ENCODE data around the gene LANCL3.
"Not testable (repeated sequence)": the region's sequence is repeated elsewhere in the genome, so short reads cannot be mapped to it uniquely, and the experiment has no call there.

Gene LANCL3

DNA sequence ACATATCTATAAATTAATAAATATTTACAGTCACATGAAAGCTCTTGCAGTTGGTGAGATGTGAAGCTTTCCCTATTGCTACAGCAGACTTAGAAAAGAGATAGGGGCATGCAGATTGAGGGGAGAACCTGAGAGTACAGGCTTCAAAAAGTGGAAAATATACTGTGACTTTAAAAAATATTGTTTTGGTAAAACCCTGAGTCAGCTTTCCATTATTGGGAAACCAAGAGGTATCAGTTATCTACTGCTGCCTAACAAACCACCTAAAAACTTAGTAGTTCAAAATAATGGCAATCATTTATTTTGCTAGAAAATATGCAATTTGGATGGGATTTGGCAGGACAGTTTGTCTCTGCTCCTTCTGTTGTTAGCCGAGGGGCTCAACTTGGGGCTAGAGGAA is 38.3 kb downstream of the LANCL3 start:
- no peaks in the 10 kb centered on the region for H3K9me3 ChIP-seq (ENCODE audit: control insufficient read depth, low read length)
- no peaks in the 10 kb centered on the region for H3K4me1 ChIP-seq (ENCODE audit: control insufficient read depth, insufficient read depth, low read length, poor library complexity, severe bottlenecking)
- no peaks in the 10 kb centered on the region for H3K36me3 ChIP-seq (ENCODE audit: control insufficient read depth, insufficient read depth, low read length)
- no peak overlapping the region for H3K4me3 ChIP-seq (ENCODE audit: extremely low read depth, insufficient read depth, low read length, poor library complexity, severe bottlenecking)
- no CpG with 5 or more reads among the region's 1 CpG for WGBS, 2 experiments (ENCODE audit: insufficient coverage in 2 of 2)
- no peak overlapping the region for H3K27ac ChIP-seq (ENCODE audit: low read depth, low read length, severe bottlenecking)

GRCh38 chrX:37613933-37614332 is 42.5 kb downstream of the LANCL3 start:
- no peaks in the 10 kb centered on the region for H3K36me3 ChIP-seq (ENCODE audit: control insufficient read depth, insufficient read depth, low read length)
- no CpG with 5 or more reads among the region's 1 CpG for WGBS, 2 experiments (ENCODE audit: insufficient coverage in 2 of 2)

GRCh38 chrX:37627602-37628001 is 56.1 kb downstream of the LANCL3 start:
- H3K9me3 ChIP-seq (ENCODE audit: control insufficient read depth, low read length): no peaks in the 10 kb centered on the region
- no peak overlapping the region for H3K4me3 ChIP-seq (ENCODE audit: extremely low read depth, insufficient read depth, low read length, poor library complexity, severe bottlenecking)
- H3K36me3 ChIP-seq (ENCODE audit: control insufficient read depth, insufficient read depth, low read length): no peaks in the 10 kb centered on the region
- H3K4me1 ChIP-seq (ENCODE audit: control insufficient read depth, insufficient read depth, low read length, poor library complexity, severe bottlenecking): no peaks in the 10 kb centered on the region
- no peak overlapping the region for H3K27ac ChIP-seq (ENCODE audit: low read depth, low read length, severe bottlenecking)
- no CpG with 5 or more reads among the region's 1 CpG for WGBS, 2 experiments (ENCODE audit: insufficient coverage in 2 of 2)

More at GRCh38 chrX:37613933-37614332, 42.5 kb downstream of the LANCL3 start:
- H3K9me3 ChIP-seq (ENCODE audit: control insufficient read depth, low read length): no peaks in the 10 kb centered on the region
- no peak overlapping the region for H3K4me3 ChIP-seq (ENCODE audit: extremely low read depth, insufficient read depth, low read length, poor library complexity, severe bottlenecking)
- H3K4me1 ChIP-seq (ENCODE audit: control insufficient read depth, insufficient read depth, low read length, poor library complexity, severe bottlenecking): no peaks in the 10 kb centered on the region
- H3K27ac ChIP-seq (ENCODE audit: low read depth, low read length, severe bottlenecking): no peak overlapping the region

DNA sequence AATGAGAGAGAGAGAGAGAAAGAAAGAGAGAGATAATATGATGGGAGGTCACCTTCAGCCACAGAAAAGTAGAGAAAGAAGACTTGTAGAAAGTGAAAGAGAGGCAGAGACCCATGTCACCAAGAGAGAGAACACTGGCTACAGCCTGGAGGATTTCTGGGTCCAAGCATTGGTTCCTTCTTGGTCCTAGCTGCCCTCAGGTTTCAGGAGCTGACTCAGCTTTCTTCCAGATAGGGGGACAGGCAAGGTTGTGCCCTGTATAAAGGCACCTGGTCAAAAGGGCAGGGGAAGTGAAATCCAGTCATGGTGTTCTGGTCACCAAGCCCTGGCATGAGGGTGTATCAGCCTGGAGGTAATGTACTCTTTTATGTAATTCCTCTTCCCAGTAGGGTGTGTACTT is 66.6 kb downstream of the LANCL3 start:
- Histone ChIP-seq H3K36me3 (ENCODE audit: control insufficient read depth, insufficient read depth, low read length) (no peaks in the 10 kb centered on the region), H3K4me3 (ENCODE audit: extremely low read depth, insufficient read depth, low read length, poor library complexity, severe bottlenecking) (no peak overlapping the region), H3K9me3 (ENCODE audit: control insufficient read depth, low read length) (no peaks in the 10 kb centered on the region), H3K4me1 (ENCODE audit: control insufficient read depth, insufficient read depth, low read length, poor library complexity, severe bottlenecking) (no peaks in the 10 kb centered on the region), H3K27ac (ENCODE audit: low read depth, low read length, severe bottlenecking) (no peak overlapping the region)

DNA sequence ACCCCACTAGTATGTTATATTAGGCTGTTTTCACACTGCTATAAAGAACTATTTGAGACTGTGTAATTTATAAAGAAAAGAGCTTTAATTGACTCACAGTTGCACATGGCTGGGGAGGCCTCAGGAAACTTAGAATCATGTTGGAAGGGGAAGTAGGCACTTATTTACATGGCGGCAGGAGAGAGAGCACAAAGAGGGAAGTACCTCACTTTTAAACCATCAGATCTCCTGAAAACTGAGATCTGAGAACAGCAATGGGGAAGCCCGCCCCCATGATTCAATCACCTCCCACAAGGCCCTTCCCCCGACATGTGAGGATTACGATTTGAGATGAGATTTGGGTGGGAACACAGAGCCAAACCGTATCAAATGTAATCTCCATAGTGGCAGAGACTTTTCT is 68.7 kb downstream of the LANCL3 start:
- H3K9me3 ChIP-seq (ENCODE audit: control insufficient read depth, low read length): no peaks in the 10 kb centered on the region
- no peaks in the 10 kb centered on the region for H3K4me1 ChIP-seq (ENCODE audit: control insufficient read depth, insufficient read depth, low read length, poor library complexity, severe bottlenecking)
- H3K4me3 ChIP-seq (ENCODE audit: extremely low read depth, insufficient read depth, low read length, poor library complexity, severe bottlenecking): no peak overlapping the region
- H3K27ac ChIP-seq (ENCODE audit: low read depth, low read length, severe bottlenecking): no peak overlapping the region
- WGBS, 2 experiments (ENCODE audit: insufficient coverage in 2 of 2): 100% methylated on average over 1 of the region's 5 CpGs; no CpG with 5 or more reads in 1 of the 2 experiments
- no peaks in the 10 kb centered on the region for H3K36me3 ChIP-seq (ENCODE audit: control insufficient read depth, insufficient read depth, low read length)

- Histone ChIP-seq H3K9me3 (ENCODE audit: control insufficient read depth, low read length) (no peaks in the 10 kb centered on the region), H3K36me3 (ENCODE audit: control insufficient read depth, insufficient read depth, low read length) (no peaks in the 10 kb centered on the region), H3K4me1 (ENCODE audit: control insufficient read depth, insufficient read depth, low read length, poor library complexity, severe bottlenecking) (no peaks in the 10 kb centered on the region), H3K27ac (ENCODE audit: low read depth, low read length, severe bottlenecking) (no peak overlapping the region), H3K4me3 (ENCODE audit: extremely low read depth, insufficient read depth, low read length, poor library complexity, severe bottlenecking) (no peak overlapping the region)
- 60% methylated on average over 1 of the region's 3 CpGs; no CpG with 5 or more reads in 1 of the 2 experiments for WGBS, 2 experiments (ENCODE audit: insufficient coverage in 2 of 2)
These were observed 70.4 kb downstream of the LANCL3 start for GRCh38 chrX:37641859-37642258.

DNA sequence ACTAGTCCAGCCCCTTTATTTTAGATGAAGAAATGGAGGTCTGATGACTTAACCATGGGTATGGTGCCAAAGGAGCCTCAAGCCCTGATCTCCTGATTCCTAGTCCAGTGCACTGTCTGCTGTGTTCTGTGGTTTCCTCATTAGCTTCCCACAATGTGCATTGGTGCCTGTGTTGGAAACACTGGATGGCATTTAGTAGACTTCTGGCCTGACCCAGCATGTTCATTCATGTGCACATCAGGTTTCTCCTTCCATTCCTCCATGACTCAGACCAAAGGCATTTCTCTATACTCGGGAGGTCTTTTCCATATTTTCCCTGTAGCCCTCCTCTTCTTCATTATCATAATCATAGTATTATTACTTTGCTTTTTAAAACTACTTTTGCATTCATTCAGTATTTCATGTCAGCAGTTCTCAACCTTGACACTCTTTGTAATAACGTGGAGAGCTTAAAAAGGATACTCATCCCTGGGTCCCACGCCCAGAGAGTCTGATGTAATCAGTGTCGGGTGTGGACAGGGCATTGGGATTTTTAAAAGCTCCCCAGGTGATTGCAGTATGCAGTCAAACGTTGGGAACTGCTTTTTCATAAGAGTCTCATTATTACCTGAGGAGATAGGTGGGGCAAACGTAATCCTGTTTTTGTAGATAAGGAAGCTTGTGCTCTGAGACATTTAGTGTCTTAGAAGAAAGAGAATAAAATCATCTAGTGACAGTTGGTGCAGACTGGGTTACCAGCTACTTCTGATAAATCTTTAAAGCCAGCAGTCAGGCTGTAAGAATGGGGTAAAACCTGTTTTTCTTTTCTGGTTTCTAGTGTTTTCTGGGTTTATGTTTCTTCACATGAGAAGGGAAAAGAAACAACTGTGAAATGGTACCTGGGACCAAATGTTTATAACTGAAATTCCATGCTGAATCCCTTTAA is 73.2 kb downstream of the LANCL3 start:
- 59% methylated on average over 3 of the region's 6 CpGs; no CpG with 5 or more reads in 1 of the 2 experiments for WGBS, 2 experiments (ENCODE audit: insufficient coverage in 2 of 2)
- Histone ChIP-seq H3K27ac (ENCODE audit: low read depth, low read length, severe bottlenecking) (no peak overlapping the region), H3K4me1 (ENCODE audit: control insufficient read depth, insufficient read depth, low read length, poor library complexity, severe bottlenecking) (no peaks in the 10 kb centered on the region), H3K9me3 (ENCODE audit: control insufficient read depth, low read length) (no peaks in the 10 kb centered on the region), H3K4me3 (ENCODE audit: extremely low read depth, insufficient read depth, low read length, poor library complexity, severe bottlenecking) (no peak overlapping the region), H3K36me3 (ENCODE audit: control insufficient read depth, insufficient read depth, low read length) (no peaks in the 10 kb centered on the region)

DNA sequence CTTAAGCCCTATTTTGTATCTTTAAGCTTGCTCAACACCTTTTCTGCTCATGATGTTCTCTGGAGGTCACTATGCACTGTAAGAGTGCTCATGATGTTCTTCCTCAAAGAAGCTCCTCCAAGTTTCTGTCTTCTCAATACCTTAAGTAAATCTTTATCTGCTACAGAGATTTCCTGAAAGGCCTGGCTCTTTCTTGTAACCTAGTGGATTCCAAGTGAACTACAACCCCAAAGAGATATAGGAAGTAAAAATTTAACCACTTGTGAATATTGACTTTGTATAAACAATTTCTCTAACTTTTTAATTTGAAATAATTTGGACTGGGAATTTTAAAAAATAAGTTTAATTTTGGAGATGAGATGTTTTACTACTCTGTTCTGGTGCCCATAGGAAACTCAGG is 74.8 kb downstream of the LANCL3 start:
- Histone ChIP-seq H3K27ac (ENCODE audit: low read depth, low read length, severe bottlenecking) (no peak overlapping the region), H3K4me3 (ENCODE audit: extremely low read depth, insufficient read depth, low read length, poor library complexity, severe bottlenecking) (no peak overlapping the region), H3K4me1 (ENCODE audit: control insufficient read depth, insufficient read depth, low read length, poor library complexity, severe bottlenecking) (no peaks in the 10 kb centered on the region), H3K36me3 (ENCODE audit: control insufficient read depth, insufficient read depth, low read length) (no peaks in the 10 kb centered on the region), H3K9me3 (ENCODE audit: control insufficient read depth, low read length) (no peaks in the 10 kb centered on the region)

- not testable (repeated sequence) for H3K4me3 ChIP-seq (ENCODE audit: extremely low read depth, insufficient read depth, low read length, poor library complexity, severe bottlenecking); H3K4me1 ChIP-seq (ENCODE audit: control insufficient read depth, insufficient read depth, low read length, poor library complexity, severe bottlenecking); H3K27ac ChIP-seq (ENCODE audit: low read depth, low read length, severe bottlenecking); H3K36me3 ChIP-seq (ENCODE audit: control insufficient read depth, insufficient read depth, low read length); H3K9me3 ChIP-seq (ENCODE audit: control insufficient read depth, low read length)
- no CpG with 5 or more reads among the region's 2 CpGs for WGBS, 2 experiments (ENCODE audit: insufficient coverage in 2 of 2)
These were observed 79.4 kb downstream of the LANCL3 start for GRCh38 chrX:37650879-37651278.

DNA sequence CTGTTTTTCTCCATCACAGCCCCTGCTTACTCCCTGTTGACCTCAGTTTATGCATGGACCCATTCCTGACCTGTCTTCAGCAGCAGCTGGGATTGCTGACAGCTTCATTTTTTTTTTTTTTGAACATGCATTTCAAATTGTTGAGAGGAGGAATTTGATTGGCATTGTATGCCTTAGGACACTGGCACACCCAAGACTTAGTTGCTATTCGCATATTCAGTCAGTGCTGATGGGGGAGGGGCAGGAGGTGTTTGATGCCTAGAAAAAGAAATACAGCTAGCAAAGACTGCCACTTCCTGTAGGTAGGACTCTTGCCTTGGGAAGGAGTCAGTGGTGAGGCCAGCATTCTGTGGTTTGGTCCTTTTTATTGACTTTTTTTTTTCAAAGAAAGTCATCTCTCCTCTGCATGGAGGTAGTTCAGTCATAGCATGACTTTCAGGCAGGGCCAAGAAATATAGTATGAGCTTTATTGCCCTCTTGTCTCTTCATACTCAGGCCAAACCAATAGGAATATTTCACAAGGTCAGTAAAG is 80.5 kb downstream of the LANCL3 start:
- Histone ChIP-seq H3K36me3 (ENCODE audit: control insufficient read depth, insufficient read depth, low read length) (no peaks in the 10 kb centered on the region), H3K4me3 (ENCODE audit: extremely low read depth, insufficient read depth, low read length, poor library complexity, severe bottlenecking) (no peak overlapping the region), H3K4me1 (ENCODE audit: control insufficient read depth, insufficient read depth, low read length, poor library complexity, severe bottlenecking) (no peaks in the 10 kb centered on the region), H3K9me3 (ENCODE audit: control insufficient read depth, low read length) (no peaks in the 10 kb centered on the region), H3K27ac (ENCODE audit: low read depth, low read length, severe bottlenecking) (no peak overlapping the region)
- 100% methylated on average over 1 of the region's 1 CpG; no CpG with 5 or more reads in 1 of the 2 experiments for WGBS, 2 experiments (ENCODE audit: insufficient coverage in 2 of 2)

DNA sequence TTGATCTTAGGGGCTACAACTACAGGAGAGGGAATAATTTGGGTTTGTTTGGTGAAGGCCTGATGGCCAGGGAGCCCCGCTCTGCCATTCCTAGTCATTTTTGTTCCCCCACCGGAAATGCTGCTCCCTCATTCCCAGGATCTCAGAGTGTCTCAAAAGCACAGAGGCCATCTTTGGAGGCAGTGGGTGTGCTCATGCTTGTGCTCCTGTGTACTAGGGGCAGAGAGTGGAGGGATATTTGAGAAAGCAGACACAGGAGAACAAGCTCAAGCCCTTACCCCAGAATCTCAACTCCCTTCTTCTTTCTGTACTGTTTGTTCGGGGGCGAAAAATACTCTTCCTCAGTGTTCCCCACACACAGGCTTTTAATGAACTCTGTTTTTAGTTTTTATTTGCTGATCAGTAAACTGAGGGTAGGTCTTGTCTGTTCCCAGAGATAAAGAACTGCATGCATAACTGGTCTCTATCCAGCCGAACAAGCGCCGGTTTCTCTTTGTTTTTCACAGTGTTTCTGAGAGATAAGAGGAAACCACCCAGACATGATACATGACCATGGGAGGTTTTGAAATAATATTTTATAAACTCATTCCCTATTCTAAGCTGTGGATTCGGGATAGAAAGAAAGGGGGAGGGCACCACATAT is 81.2 kb downstream of the LANCL3 start:
- WGBS, 2 experiments (ENCODE audit: insufficient coverage in 2 of 2): no CpG with 5 or more reads among the region's 8 CpGs
- Histone ChIP-seq H3K27ac (ENCODE audit: low read depth, low read length, severe bottlenecking) (no peak overlapping the region), H3K4me3 (ENCODE audit: extremely low read depth, insufficient read depth, low read length, poor library complexity, severe bottlenecking) (no peak overlapping the region), H3K9me3 (ENCODE audit: control insufficient read depth, low read length) (no peaks in the 10 kb centered on the region), H3K4me1 (ENCODE audit: control insufficient read depth, insufficient read depth, low read length, poor library complexity, severe bottlenecking) (no peaks in the 10 kb centered on the region), H3K36me3 (ENCODE audit: control insufficient read depth, insufficient read depth, low read length) (no peaks in the 10 kb centered on the region)
